Testis (tissue), 3 donors: ENCODE data around the gene RNASEL. TPM values are rescaled to one million over a fixed set of nuclear protein-coding genes. Genes with fewer than 3 reads are reported as not detected.

Experiments used
- DNase-seq: peaks from one replicate; pipeline ENCODE4 v3.0.0-alpha.2; 2019
- H3K27ac ChIP-seq, 2 donors: fragments of 200-600 bp; sonication (generic); one replicate each; pipeline ENCODE4 v1.5.1; 2019
- H3K27me3 ChIP-seq: fragments of 200-600 bp; sonication (generic); one replicate; pipeline ENCODE4 v1.5.1; 2019
- H3K36me3 ChIP-seq: fragments of 200-600 bp; sonication (generic); one replicate; pipeline ENCODE4 v1.5.1; 2017; ENCODE audit warnings: low read depth; ENCODE audit errors: missing control alignments
- H3K4me1 ChIP-seq: fragments of 200-600 bp; sonication (generic); one replicate; pipeline ENCODE4 v1.5.1; 2019
- H3K4me3 ChIP-seq, 2 donors: fragments of 200-600 bp; sonication (generic); one replicate each; pipeline ENCODE4 v1.5.1; 2017 to 2019
- H3K9me3 ChIP-seq: fragments of 200-600 bp; sonication (generic); one replicate; pipeline ENCODE4 v1.5.1; 2017
- POLR2A ChIP-seq: fragments of 450-650 bp; IDR thresholded peaks from one replicate; pipeline ENCODE4 v1.6.1; 2017; ENCODE audit warnings: antibody characterized with exemption, mild to moderate bottlenecking, moderate library complexity
- WGBS, 2 donors: methylation state at CpG; one replicate each; pipeline ENCODE4 v1.1.5; 2018; 5-methylcytosine and 5-hydroxymethylcytosine counted together
- intact Hi-C: fragments of 100-400 bp; cut with DNase I; formaldehyde crosslinking; loops from one replicate; pipeline ENCODE4 v1.15.1; 2023; ENCODE audit warnings: low total_unique reads
- polyA plus RNA-seq: library from polyadenylated mRNA; stranded (reverse); fragments of 350-450 nt; fragmentation: Illumina TruSeq; extraction: RNeasy Lipid Tissue Mini Kit (QIAGEN cat#74804); gene quantifications from one replicate; pipeline ENCODE4 v1.2.3, GENCODE V29; 2014; ENCODE audit warnings: low read depth, low replicate concordance; ENCODE audit not compliant: insufficient read depth
- total RNA-seq, 2 donors: library from RNA; depleted of rRNA; stranded (reverse); fragments of >200 nt; gene quantifications; one replicate each; pipeline ENCODE4 v1.2.3, GENCODE V29; 2016
- TF ChIP-seq, protein P1 (sequence below), 3 experiments: fragments of 450-650 bp in 2 of 3; fragments of 200-600 bp in 1 of 3; sonication (generic) in 1 of 3; IDR thresholded peaks; one replicate each; pipeline ENCODE4 v1.5.1; 2016 to 2019; ENCODE audit warnings: antibody characterized with exemption in 3 of 3, mild to moderate bottlenecking in 2 of 3, moderate library complexity in 1 of 3

RNASEL gene
- total and polyA plus RNA-seq, 3 donors from 2014 or later: 4.7 to 7.5 (median 5.4) TPM

DNA sequence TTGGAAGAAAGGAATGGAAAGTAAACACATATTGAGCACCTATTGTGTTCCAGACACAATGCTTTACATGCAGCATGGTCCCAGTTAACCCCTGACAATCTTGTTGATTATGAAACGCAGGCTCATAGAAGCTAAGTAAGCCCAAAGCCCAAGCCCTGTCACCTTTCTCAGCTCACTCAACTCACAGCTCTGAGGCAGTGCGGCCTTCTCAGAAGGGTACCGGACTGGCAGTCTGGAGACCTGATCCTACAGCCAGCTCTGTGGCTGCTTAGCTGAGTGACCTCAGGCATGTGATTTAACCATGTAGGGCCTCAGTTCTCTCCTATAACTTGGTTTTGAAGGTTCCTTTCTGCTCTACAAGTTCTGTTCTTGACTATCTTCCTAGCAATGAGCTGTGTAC is 464 bp upstream of the RNASEL start:
- intact Hi-C loops: no loop called here
- 86 to 90% methylated on average over 2 to 3 of the region's 3 CpGs for WGBS, 2 donors

DNA sequence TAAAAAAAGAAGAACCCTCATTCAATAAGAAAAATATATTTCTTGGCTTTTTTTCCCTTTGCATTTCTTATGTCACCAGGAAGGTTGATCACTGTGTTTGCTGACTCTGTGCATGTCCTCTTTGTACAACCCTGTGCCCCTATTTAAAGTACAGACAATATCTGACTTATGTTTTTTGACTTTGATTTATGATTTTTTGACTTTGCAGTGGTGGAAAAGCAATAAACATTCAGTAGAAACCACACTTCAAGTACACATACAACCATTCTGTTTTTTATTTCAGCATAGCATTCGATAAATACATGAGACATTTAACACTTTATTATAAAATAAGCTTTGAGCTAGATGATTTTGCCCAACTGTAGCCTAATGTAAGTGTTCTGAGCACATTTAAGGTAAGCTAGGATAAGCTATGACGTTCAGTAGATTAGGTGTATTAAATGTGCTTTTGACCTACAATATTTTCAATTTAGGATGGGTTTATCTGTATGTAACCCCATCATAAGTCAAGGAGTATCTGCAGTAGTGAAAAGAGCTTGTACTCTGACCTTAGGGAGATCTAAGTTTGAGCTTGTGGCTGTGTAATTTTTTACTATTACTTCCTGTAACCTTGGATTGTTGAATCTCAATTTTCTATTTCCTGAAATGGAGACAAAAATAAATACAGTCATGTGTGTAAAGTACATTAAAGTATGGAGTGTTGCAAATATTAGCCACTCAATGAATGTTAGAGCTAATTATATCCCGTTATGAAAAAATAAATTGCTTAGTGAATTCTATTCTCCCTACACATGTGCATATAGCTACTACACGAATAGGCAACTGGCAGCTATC is 1.2 kb downstream of the RNASEL start:
- DNase-seq: no peak
- intact Hi-C loops: no loop called here

More for the DNA sequence above, 464 bp upstream of the RNASEL start:
- no peak for TF ChIP-seq POLR2A
- TF ChIP-seq, protein P1, sequence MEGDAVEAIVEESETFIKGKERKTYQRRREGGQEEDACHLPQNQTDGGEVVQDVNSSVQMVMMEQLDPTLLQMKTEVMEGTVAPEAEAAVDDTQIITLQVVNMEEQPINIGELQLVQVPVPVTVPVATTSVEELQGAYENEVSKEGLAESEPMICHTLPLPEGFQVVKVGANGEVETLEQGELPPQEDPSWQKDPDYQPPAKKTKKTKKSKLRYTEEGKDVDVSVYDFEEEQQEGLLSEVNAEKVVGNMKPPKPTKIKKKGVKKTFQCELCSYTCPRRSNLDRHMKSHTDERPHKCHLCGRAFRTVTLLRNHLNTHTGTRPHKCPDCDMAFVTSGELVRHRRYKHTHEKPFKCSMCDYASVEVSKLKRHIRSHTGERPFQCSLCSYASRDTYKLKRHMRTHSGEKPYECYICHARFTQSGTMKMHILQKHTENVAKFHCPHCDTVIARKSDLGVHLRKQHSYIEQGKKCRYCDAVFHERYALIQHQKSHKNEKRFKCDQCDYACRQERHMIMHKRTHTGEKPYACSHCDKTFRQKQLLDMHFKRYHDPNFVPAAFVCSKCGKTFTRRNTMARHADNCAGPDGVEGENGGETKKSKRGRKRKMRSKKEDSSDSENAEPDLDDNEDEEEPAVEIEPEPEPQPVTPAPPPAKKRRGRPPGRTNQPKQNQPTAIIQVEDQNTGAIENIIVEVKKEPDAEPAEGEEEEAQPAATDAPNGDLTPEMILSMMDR (IDR thresholded peaks at IDR 0.05): no peak
- Histone ChIP-seq H3K36me3 (no peaks in the 10 kb centered on the region), H3K4me3 (no peak overlapping the region), H3K4me1 (peaks cover 8% of the 10 kb centered on the region), H3K27me3 (no peaks in the 10 kb centered on the region), H3K9me3 (no peaks in the 10 kb centered on the region), H3K27ac (peak overlapping the region in 1 of 2 donors; percentile 88)
- no peak for DNase-seq

DNA sequence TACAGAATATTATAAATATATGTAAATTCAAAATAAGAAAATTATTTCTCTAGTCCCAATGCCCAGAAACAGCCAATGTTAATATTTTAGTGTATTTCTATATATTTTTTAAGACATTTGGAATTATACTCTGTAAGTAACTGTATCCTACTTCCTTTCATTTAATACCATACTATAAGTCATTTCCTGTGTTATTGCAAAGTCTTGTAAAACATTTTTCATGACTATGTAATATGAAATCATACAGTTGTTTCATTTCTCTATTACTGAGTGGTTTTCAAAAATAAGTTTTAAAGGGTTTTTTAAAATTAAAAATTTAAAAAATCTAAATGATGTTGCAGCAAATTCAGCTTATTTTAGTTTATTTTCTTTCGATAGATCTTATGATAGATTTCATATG is 2.0 kb downstream of the RNASEL start:
- DNase-seq: no peak
- no peak overlapping the region for H3K4me3 ChIP-seq
- H3K9me3 ChIP-seq: no peaks in the 10 kb centered on the region
- H3K36me3 ChIP-seq: no peaks in the 10 kb centered on the region
- TF ChIP-seq, protein P1 (IDR thresholded peaks at IDR 0.05): no peak
- no peak for TF ChIP-seq POLR2A
- intact Hi-C loops: no loop called here
- H3K4me1 ChIP-seq: peaks cover 8% of the 10 kb centered on the region
- H3K27ac ChIP-seq: no peak overlapping the region
- 0% methylated on average over 1 of the region's 1 CpG for WGBS, 2 donors
- H3K27me3 ChIP-seq: no peaks in the 10 kb centered on the region

More for the DNA sequence above, 1.2 kb downstream of the RNASEL start:
- Histone ChIP-seq H3K4me1 (peaks cover 8% of the 10 kb centered on the region), H3K27ac (peak overlapping the region in 1 of 2 donors; percentile 91), H3K27me3 (no peaks in the 10 kb centered on the region), H3K4me3 (peak overlapping the region; percentile 64 to 84), H3K9me3 (no peaks in the 10 kb centered on the region), H3K36me3 (no peaks in the 10 kb centered on the region)
- 42 to 49% methylated on average over 4 of the region's 4 CpGs for WGBS, 2 donors
- no peak for TF ChIP-seq POLR2A
- TF ChIP-seq, protein P1 (IDR thresholded peaks at IDR 0.05): no peak

- Histone ChIP-seq H3K27ac (no peak overlapping the region), H3K27me3 (no peaks in the 10 kb centered on the region), H3K9me3 (no peaks in the 10 kb centered on the region), H3K4me1 (peaks cover 8% of the 10 kb centered on the region), H3K36me3 (no peaks in the 10 kb centered on the region), H3K4me3 (no peak overlapping the region)
- intact Hi-C loops: no loop called here
- no peak for DNase-seq
- TF ChIP-seq, protein P1 (IDR thresholded peaks at IDR 0.05): no peak
- no peak for TF ChIP-seq POLR2A
- WGBS, 2 donors: 59 to 71% methylated on average over 11 of the region's 11 CpGs
Measured at GRCh38 chr1:182586380-182586779, 2.7 kb downstream of the RNASEL start.
